Esophagus muscularis mucosa (tissue), 3 donors: ENCODE results near the gene EPHB2.

Experiments used
- POLR2AphosphoS5 ChIP-seq, 2 donors: sonication (generic); formaldehyde crosslinking; IDR thresholded peaks; one replicate each; pipeline ENCODE4 v1.6.1; 2017; ENCODE audit warnings: antibody characterized with exemption in 2 of 2
- TF ChIP-seq, protein P1 (sequence below), 3 experiments: fragments of 200-600 bp in 2 of 3; fragments of 450-650 bp in 1 of 3; sonication (generic) in 2 of 3; IDR thresholded peaks; one replicate each; pipeline ENCODE4 v1.5.1; 2017 to 2019; ENCODE audit warnings: antibody characterized with exemption in 3 of 3, mild to moderate bottlenecking in 2 of 3, moderate library complexity in 1 of 3

DNA sequence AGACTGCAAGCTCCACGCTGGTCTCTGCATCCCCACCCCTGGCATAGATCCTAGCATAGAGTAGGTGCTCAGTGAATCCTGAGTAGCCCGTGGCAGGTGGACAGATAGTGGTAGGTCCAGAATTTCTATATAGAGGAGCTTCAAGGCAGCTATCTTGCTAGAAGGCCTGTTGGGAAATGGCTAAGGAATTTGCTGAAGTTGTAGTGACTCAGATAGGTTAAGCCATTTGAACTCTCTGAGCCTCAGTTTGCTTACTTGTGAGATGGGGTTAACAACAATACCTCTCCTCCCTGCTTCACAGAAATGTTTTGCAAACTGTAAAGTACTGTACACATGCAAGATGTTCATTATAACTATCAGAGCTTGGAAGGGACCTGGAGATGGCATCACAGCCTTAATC, 23.4 kb upstream of the EPHB2 start:
- TF ChIP-seq, protein P1, sequence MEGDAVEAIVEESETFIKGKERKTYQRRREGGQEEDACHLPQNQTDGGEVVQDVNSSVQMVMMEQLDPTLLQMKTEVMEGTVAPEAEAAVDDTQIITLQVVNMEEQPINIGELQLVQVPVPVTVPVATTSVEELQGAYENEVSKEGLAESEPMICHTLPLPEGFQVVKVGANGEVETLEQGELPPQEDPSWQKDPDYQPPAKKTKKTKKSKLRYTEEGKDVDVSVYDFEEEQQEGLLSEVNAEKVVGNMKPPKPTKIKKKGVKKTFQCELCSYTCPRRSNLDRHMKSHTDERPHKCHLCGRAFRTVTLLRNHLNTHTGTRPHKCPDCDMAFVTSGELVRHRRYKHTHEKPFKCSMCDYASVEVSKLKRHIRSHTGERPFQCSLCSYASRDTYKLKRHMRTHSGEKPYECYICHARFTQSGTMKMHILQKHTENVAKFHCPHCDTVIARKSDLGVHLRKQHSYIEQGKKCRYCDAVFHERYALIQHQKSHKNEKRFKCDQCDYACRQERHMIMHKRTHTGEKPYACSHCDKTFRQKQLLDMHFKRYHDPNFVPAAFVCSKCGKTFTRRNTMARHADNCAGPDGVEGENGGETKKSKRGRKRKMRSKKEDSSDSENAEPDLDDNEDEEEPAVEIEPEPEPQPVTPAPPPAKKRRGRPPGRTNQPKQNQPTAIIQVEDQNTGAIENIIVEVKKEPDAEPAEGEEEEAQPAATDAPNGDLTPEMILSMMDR (IDR thresholded peaks at IDR 0.05): no peak
- TF ChIP-seq POLR2AphosphoS5 (IDR thresholded peaks at IDR 0.05): no peak
